GM10248 (cell line): ENCODE data around the gene C3orf49.

Source experiments
- CTCF ChIA-PET: fragments of 300-600 bp; sonication (Branson Sonifier 250); formaldehyde crosslinking; extraction: SDS; loops from one replicate; lab custom pipeline; 2021; ENCODE audit warnings: antibody characterized with exemption; lab: Yijun Ruan, JAX
- POLR2A ChIA-PET: fragments of 350-650 bp; sonication (Branson Sonifier 250); formaldehyde crosslinking; extraction: SDS; loops from one replicate; lab custom pipeline; 2020; ENCODE audit warnings: antibody characterized with exemption; lab: Yijun Ruan, JAX
- DNase-seq: peaks from one replicate; pipeline ENCODE4 v3.0.0; 2012; ENCODE audit errors: extremely low spot score
- CTCF ChIP-seq: IDR thresholded peaks from 2 replicates; pipeline ENCODE4 v1.5.1; 2012; ENCODE audit warnings: mild to moderate bottlenecking, low read depth; ENCODE audit errors: extremely low read depth, missing control alignments, control extremely low read depth

C3orf49 gene

GRCh38 chr3:63872135-63872924, 53.2 kb downstream of the C3orf49 start:
- no peak for TF ChIP-seq CTCF
- ChIA-PET CTCF (interaction anchor here (0.7 to 1.5 kb wide), 4 partner anchors 9 to 21 kb away, joined by 3 to 4 read pairs (median 3); partner anchors contain the start of genes ATXN7 and THOC7), POLR2A (no interaction called here)
- DNase-seq = no peak

- no peak for TF ChIP-seq CTCF
- no peak for DNase-seq
- POLR2A ChIA-PET = interaction anchor here (0.5 kb wide), 1 partner anchor 22 kb away, joined by 7 read pairs; no protein-coding TSS in a partner anchor
- CTCF ChIA-PET = interaction anchor here (1.0 to 1.7 kb wide), 4 partner anchors 9 to 29 kb away, joined by 3 to 6 read pairs (median 4); no protein-coding TSS in a partner anchor
Measured at GRCh38 chr3:63874769-63875168, 55.7 kb downstream of the C3orf49 start.

- ChIA-PET CTCF (interaction anchor here (1.1 to 2.5 kb wide), 5 partner anchors 9 to 86 kb away, joined by 3 to 7 read pairs (median 5); no protein-coding TSS in a partner anchor), POLR2A (interaction anchor here (0.5 kb wide), 1 partner anchor 23 kb away, joined by 7 read pairs; no protein-coding TSS in a partner anchor)
- no peak for DNase-seq
- no peak for TF ChIP-seq CTCF
Measured at GRCh38 chr3:63875510-63875909, 56.4 kb downstream of the C3orf49 start.

- DNase-seq = no peak
- CTCF ChIA-PET = interaction anchor here (1.0 to 2.5 kb wide), 5 partner anchors 10 to 86 kb away, joined by 3 to 7 read pairs (median 4); partner anchors contain the start of gene SCAANT1
- no peak for TF ChIP-seq CTCF
- POLR2A ChIA-PET = no interaction called here
Measured at GRCh38 chr3:63876260-63876659, 57.2 kb downstream of the C3orf49 start.

- CTCF ChIA-PET = interaction anchor here (1.6 to 2.5 kb wide), 4 partner anchors 9 to 84 kb away, joined by 3 to 7 read pairs (median 4); no protein-coding TSS in a partner anchor
- POLR2A ChIA-PET = no interaction called here
- DNase-seq = no peak
Measured at GRCh38 chr3:63877737-63878393, 58.8 kb downstream of the C3orf49 start.

More at GRCh38 chr3:63877737-63878393, 58.8 kb downstream of the C3orf49 start:
- no peak for TF ChIP-seq CTCF
